KMS-11 (cell line): ENCODE data around the gene SLC6A18.

Source experiments
- H2AFZ ChIP-seq: fragments of 200-600 bp; sonication (generic); 2 replicates; pipeline ENCODE4 v1.6.1; 2016; ENCODE audit warnings: antibody characterized with exemption, mixed run types, low read depth
- H3K27ac ChIP-seq: fragments of 200-600 bp; sonication (generic); 2 replicates; pipeline ENCODE4 v1.6.1; 2016; ENCODE audit warnings: mild to moderate bottlenecking, mixed run types
- H3K27me3 ChIP-seq: fragments of 200-600 bp; sonication (generic); 2 replicates; pipeline ENCODE4 v1.6.1; 2017; ENCODE audit warnings: mild to moderate bottlenecking, low read depth, mixed run types, moderate library complexity; ENCODE audit not compliant: insufficient read depth
- H3K36me3 ChIP-seq: fragments of 200-600 bp; sonication (generic); 2 replicates; pipeline ENCODE4 v1.6.1; 2017; ENCODE audit warnings: mild to moderate bottlenecking, mixed run types; ENCODE audit not compliant: insufficient read depth
- H3K4me1 ChIP-seq: fragments of 200-600 bp; sonication (generic); 2 replicates; pipeline ENCODE4 v1.6.1; 2016; ENCODE audit warnings: mild to moderate bottlenecking, low read depth, mixed run types; ENCODE audit not compliant: poor library complexity, severe bottlenecking
- H3K4me2 ChIP-seq: fragments of 200-600 bp; sonication (generic); 2 replicates; pipeline ENCODE4 v1.7.0; 2016; ENCODE audit warnings: mild to moderate bottlenecking, mixed run types
- H3K4me3 ChIP-seq: fragments of 200-600 bp; sonication (generic); IDR thresholded peaks from 2 replicates; pipeline ENCODE4 v1.6.1; 2017; ENCODE audit warnings: low read depth, low read length, mixed read lengths; ENCODE audit not compliant: insufficient read depth
- H3K79me2 ChIP-seq: fragments of 200-600 bp; sonication (generic); 2 replicates; pipeline ENCODE4 v1.6.1; 2016; ENCODE audit warnings: low read depth, mixed run types; ENCODE audit not compliant: insufficient read depth
- H3K9ac ChIP-seq: fragments of 200-600 bp; sonication (generic); 2 replicates; pipeline ENCODE4 v1.6.1; 2016; ENCODE audit warnings: mild to moderate bottlenecking, mixed run types
- H4K20me1 ChIP-seq: fragments of 200-600 bp; sonication (generic); 2 replicates; pipeline ENCODE4 v1.6.1; 2016; ENCODE audit warnings: mild to moderate bottlenecking, mixed run types; ENCODE audit not compliant: insufficient read depth
- CTCF ChIP-seq: fragments of 200-600 bp; sonication (generic); conservative IDR thresholded peaks from 2 replicates; pipeline ENCODE4 v1.6.1; 2017; ENCODE audit warnings: low read depth, mild to moderate bottlenecking, antibody characterized with exemption, low read length, moderate library complexity, mixed read lengths

Gene SLC6A18

GRCh38 chr5:1222147-1222546 lies 3.0 kb upstream of the SLC6A18 start:
- H3K9ac ChIP-seq, result no peak overlapping the region
- no peak overlapping the region for H2AFZ ChIP-seq
- no peaks in the 10 kb centered on the region for H4K20me1 ChIP-seq
- H3K4me1 ChIP-seq, result no peaks in the 10 kb centered on the region
- no peak overlapping the region for H3K4me3 ChIP-seq
- no peak overlapping the region for H3K4me2 ChIP-seq
- H3K79me2 ChIP-seq, result no peaks in the 10 kb centered on the region
- no peaks in the 10 kb centered on the region for H3K36me3 ChIP-seq
- H3K27me3 ChIP-seq, result peaks cover 13% of the 10 kb centered on the region; the same call in 1 of the 2 replicates
- no peak overlapping the region for H3K27ac ChIP-seq
- no peak for TF ChIP-seq CTCF

- no peak overlapping the region for H3K4me2 ChIP-seq
- H3K27ac ChIP-seq, result no peak overlapping the region
- no peak overlapping the region for H2AFZ ChIP-seq
- H3K36me3 ChIP-seq, result no peaks in the 10 kb centered on the region
- H4K20me1 ChIP-seq, result no peaks in the 10 kb centered on the region
- H3K4me1 ChIP-seq, result no peaks in the 10 kb centered on the region
- TF ChIP-seq CTCF, result no peak
- H3K27me3 ChIP-seq, result peaks cover 9% of the 10 kb centered on the region; the same call in 1 of the 2 replicates
- no peak overlapping the region for H3K9ac ChIP-seq
- H3K4me3 ChIP-seq, result no peak overlapping the region
- H3K79me2 ChIP-seq, result no peaks in the 10 kb centered on the region
These were observed 2.4 kb upstream of the SLC6A18 start for GRCh38 chr5:1222621-1223277.

- Histone ChIP-seq H3K4me1 (no peaks in the 10 kb centered on the region), H3K27ac (no peak overlapping the region), H3K4me3 (no peak overlapping the region), H3K27me3 (peaks cover 9% of the 10 kb centered on the region; the same call in 1 of the 2 replicates), H3K4me2 (no peak overlapping the region), H4K20me1 (no peaks in the 10 kb centered on the region), H3K36me3 (no peaks in the 10 kb centered on the region), H2AFZ (no peak overlapping the region), H3K9ac (no peak overlapping the region), H3K79me2 (no peaks in the 10 kb centered on the region)
- TF ChIP-seq CTCF, result no peak
These were observed 1.9 kb upstream of the SLC6A18 start for GRCh38 chr5:1223278-1223670.

- no peaks in the 10 kb centered on the region for H3K36me3 ChIP-seq
- H2AFZ ChIP-seq, result no peak overlapping the region
- H3K27ac ChIP-seq, result no peak overlapping the region
- no peaks in the 10 kb centered on the region for H3K79me2 ChIP-seq
- no peak overlapping the region for H3K4me3 ChIP-seq
- H3K4me2 ChIP-seq, result no peak overlapping the region
- no peak for TF ChIP-seq CTCF
- no peaks in the 10 kb centered on the region for H4K20me1 ChIP-seq
- peaks cover 5% of the 10 kb centered on the region; the same call in 1 of the 2 replicates for H3K27me3 ChIP-seq
- no peak overlapping the region for H3K9ac ChIP-seq
- H3K4me1 ChIP-seq, result no peaks in the 10 kb centered on the region
These were observed 550 bp upstream of the SLC6A18 start for GRCh38 chr5:1224631-1225030.
